Skeletal muscle cell (primary cell): Measurements from ENCODE around the gene ACBD6.

ENCODE experiments used
- DNase-seq: peaks from one replicate; pipeline ENCODE4 v3.0.0-alpha.2; 2010; ENCODE audit warnings: low read depth
- H3K4me3 ChIP-seq: 2 replicates; pipeline ENCODE4 v1.5.1; 2011; ENCODE audit warnings: low read depth, mild to moderate bottlenecking, control low read depth, low read length, moderate library complexity

ACBD6 gene

DNA sequence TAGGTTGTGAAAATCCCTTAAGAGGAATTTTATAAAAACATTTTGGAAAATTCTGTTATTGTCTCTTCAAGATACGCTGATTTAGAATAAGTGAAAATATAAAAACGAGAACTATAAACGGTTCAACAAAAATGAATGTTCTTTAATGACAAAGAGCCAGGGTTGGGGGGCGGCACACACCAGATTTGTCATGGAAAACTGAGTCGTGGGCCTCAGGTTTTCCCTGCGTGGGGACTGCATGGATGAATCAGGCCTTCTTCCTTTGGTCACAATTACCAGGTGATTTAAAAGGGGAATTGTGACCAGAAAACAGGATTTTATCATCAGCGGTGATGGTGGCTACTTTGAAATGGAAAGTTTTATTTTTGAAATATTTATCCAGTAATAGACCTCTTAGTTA, 263.7 kb downstream of the ACBD6 start:
- no peak overlapping the region for H3K4me3 ChIP-seq
- DNase-seq, result no peak
